Glutamatergic neuron (in vitro differentiated cells): ENCODE measurements around the gene RBM19. TPM values are rescaled to one million over a fixed set of nuclear protein-coding genes. Genes with fewer than 3 reads are reported as not detected.

ENCODE experiments used
- DNase-seq: peaks from one replicate; pipeline ENCODE4 v3.0.0; 2022
- H3K27ac Mint-ChIP-seq: one replicate; pipeline ENCODE4 v1.8.0; 2020; ENCODE audit warnings: mild to moderate bottlenecking, mixed read lengths, inconsistent platforms; ENCODE audit not compliant: unreplicated experiment
- H3K27me3 Mint-ChIP-seq: one replicate; pipeline ENCODE4 v1.8.0; 2020; ENCODE audit warnings: mild to moderate bottlenecking, moderate library complexity, mixed read lengths, inconsistent platforms; ENCODE audit not compliant: unreplicated experiment
- H3K36me3 Mint-ChIP-seq: one replicate; pipeline ENCODE4 v1.8.0; 2020; ENCODE audit warnings: mild to moderate bottlenecking, mixed read lengths, inconsistent platforms; ENCODE audit not compliant: unreplicated experiment
- H3K4me1 Mint-ChIP-seq: one replicate; pipeline ENCODE4 v1.8.0; 2020; ENCODE audit warnings: mild to moderate bottlenecking, low read depth, mixed read lengths, inconsistent platforms; ENCODE audit not compliant: unreplicated experiment
- H3K4me3 Mint-ChIP-seq: one replicate; pipeline ENCODE4 v1.8.0; 2020; ENCODE audit warnings: mild to moderate bottlenecking, mixed read lengths, inconsistent platforms; ENCODE audit not compliant: unreplicated experiment
- H3K9me3 Mint-ChIP-seq: one replicate; pipeline ENCODE4 v1.8.0; 2020; ENCODE audit warnings: mild to moderate bottlenecking, moderate library complexity, mixed read lengths, inconsistent platforms; ENCODE audit not compliant: unreplicated experiment
- total RNA-seq: library from RNA; stranded (reverse); fragmentation: NEBNext Ultra II Directional; extraction: Animal tissue kit (Norgen Biotek cat#: 25700); gene quantifications from one replicate; pipeline ENCODE4 v1.2.1, GENCODE V29; 2021; ENCODE audit not compliant: unreplicated experiment
- TF ChIP-seq, protein P1 (sequence below): fragments of 200-600 bp; sonication (generic); IDR thresholded peaks from one replicate; pipeline ENCODE4 v1.5.0; 2021; ENCODE audit not compliant: partially characterized antibody, unreplicated experiment

The RBM19 gene
- total RNA-seq, 1 donor from 2014 or later, result 27.4 TPM

DNA sequence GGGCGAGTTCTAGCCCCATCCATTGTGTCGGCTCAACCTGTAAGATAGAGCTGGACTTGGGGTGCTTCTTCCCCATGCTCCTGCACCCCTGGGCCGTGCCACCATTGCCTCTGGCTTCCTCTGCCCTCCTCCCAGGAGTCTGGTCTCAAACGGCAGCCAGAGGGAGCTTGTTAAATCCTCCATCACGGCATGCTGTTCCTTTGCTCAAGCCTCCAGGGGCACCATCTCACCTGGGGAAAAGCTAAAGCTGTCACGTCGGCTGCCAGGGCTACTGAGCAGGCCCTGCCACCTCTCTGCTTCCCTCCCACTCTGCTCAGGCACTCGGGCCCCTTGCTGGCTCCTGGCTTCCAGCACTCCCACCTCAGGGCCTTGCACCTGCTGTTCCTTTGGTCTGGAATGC lies 140.4 kb downstream of the RBM19 start:
- TF ChIP-seq, protein P1, sequence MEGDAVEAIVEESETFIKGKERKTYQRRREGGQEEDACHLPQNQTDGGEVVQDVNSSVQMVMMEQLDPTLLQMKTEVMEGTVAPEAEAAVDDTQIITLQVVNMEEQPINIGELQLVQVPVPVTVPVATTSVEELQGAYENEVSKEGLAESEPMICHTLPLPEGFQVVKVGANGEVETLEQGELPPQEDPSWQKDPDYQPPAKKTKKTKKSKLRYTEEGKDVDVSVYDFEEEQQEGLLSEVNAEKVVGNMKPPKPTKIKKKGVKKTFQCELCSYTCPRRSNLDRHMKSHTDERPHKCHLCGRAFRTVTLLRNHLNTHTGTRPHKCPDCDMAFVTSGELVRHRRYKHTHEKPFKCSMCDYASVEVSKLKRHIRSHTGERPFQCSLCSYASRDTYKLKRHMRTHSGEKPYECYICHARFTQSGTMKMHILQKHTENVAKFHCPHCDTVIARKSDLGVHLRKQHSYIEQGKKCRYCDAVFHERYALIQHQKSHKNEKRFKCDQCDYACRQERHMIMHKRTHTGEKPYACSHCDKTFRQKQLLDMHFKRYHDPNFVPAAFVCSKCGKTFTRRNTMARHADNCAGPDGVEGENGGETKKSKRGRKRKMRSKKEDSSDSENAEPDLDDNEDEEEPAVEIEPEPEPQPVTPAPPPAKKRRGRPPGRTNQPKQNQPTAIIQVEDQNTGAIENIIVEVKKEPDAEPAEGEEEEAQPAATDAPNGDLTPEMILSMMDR, result no peak
- no peak overlapping the region for H3K27ac Mint-ChIP-seq
- H3K36me3 Mint-ChIP-seq, result peaks cover 4% of the 10 kb centered on the region
- no peak for DNase-seq
- peaks cover 28% of the 10 kb centered on the region for H3K4me1 Mint-ChIP-seq
- no peaks in the 10 kb centered on the region for H3K9me3 Mint-ChIP-seq
- peaks cover 6% of the 10 kb centered on the region for H3K27me3 Mint-ChIP-seq
- H3K4me3 Mint-ChIP-seq, result no peak overlapping the region

DNA sequence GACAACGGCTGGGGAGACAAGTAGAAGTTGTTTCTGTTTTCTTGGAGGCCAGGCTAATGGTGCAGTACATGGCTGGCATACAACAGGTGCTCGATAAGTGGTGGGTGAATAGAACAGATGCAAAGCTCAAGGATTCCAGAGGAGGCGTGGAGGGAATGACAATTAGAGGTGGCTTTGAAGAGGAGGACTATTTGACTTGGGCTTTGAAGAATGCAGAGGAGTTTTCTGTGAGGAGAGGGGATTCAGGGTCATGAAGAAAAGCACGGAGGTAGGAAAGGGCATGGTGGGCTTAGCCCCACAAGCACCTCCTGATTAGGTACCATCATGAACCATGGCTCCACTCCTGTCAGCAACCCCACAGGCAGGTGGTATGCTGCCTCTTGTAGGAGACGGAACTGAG lies 142.3 kb downstream of the RBM19 start:
- Mint-ChIP-seq H3K4me1 (peaks cover 33% of the 10 kb centered on the region), H3K4me3 (no peak overlapping the region), H3K27me3 (peaks cover 5% of the 10 kb centered on the region), H3K36me3 (peaks cover 4% of the 10 kb centered on the region), H3K27ac (peak overlapping the region; percentile 72), H3K9me3 (peaks cover 5% of the 10 kb centered on the region)
- TF ChIP-seq, protein P1, result no peak
- no peak for DNase-seq

DNA sequence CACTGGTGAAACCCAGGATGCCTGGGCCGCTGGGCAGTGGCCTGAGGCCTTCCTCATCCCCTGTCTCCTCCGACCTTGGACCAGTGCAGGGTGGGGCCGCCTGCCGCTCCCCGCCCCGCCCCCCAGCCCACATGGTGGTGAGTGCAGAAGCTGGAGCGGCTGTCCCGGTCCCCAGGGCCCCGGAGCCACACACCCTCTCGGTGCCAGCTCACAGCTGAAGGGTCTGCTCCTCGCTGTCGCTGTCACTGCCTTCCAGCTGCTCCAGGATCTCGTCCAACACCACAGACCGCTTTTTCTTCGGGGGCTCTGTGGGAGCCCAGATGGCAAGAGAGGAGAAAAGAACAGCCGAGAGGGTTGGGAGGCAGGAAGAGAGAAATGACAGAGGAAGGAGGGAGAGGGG lies 143.1 kb downstream of the RBM19 start:
- peak overlapping the region; percentile 69 for H3K27ac Mint-ChIP-seq
- H3K27me3 Mint-ChIP-seq, result peaks cover 5% of the 10 kb centered on the region
- peaks cover 4% of the 10 kb centered on the region for H3K36me3 Mint-ChIP-seq
- peak; percentile 71 for DNase-seq
- peaks cover 35% of the 10 kb centered on the region for H3K4me1 Mint-ChIP-seq
- peaks cover 5% of the 10 kb centered on the region for H3K9me3 Mint-ChIP-seq
- TF ChIP-seq, protein P1, result no peak
- H3K4me3 Mint-ChIP-seq, result peak overlapping the region; percentile 43

DNA sequence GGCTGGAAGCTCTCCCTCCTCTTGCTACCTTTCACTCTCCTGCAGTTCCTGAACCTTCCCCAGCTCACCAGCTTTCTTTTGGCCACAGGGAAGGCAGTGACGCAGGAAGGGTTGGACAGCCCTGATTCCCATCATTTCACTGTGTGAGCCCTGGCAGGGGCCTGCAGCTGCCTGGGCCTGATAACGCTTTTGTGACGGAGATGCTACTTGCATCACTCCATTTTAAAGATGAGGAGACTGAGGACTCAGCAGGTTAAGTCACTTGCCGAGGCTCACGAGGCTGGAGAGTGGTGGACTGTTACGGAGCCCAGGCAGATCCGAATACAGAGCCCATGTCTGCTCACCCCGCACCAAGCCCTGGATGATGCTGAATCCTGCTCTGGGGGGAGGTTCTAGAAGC lies 145.3 kb downstream of the RBM19 start:
- TF ChIP-seq, protein P1, result no peak
- Mint-ChIP-seq H3K4me1 (peaks cover 40% of the 10 kb centered on the region), H3K36me3 (peaks cover 4% of the 10 kb centered on the region), H3K9me3 (peaks cover 6% of the 10 kb centered on the region), H3K4me3 (no peak overlapping the region), H3K27me3 (peaks cover 5% of the 10 kb centered on the region), H3K27ac (no peak overlapping the region)
- DNase-seq, result no peak

DNA sequence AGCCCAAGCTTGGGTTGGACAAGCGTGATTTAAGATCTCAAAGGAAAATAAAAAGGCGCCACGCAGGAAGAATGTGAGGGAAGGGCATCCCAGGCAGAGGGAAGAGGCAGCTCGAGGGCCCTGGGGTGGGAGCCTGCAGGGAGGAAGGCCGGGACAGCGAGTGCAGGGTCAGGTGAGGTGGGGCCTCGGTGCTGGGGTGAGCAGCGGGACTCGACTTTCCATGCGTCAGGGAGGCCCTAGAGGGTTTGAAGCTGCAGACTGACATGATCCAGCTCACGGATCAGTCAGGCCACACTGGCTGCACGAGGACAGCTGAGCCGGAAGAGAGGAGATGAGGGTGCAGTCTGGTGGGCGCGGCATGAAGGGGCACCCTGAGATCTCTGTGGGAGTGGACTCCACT lies 145.8 kb downstream of the RBM19 start:
- no peak for DNase-seq
- H3K27ac Mint-ChIP-seq, result peak overlapping the region; percentile 31
- H3K27me3 Mint-ChIP-seq, result peaks cover 7% of the 10 kb centered on the region
- peaks cover 6% of the 10 kb centered on the region for H3K9me3 Mint-ChIP-seq
- H3K36me3 Mint-ChIP-seq, result peaks cover 4% of the 10 kb centered on the region
- TF ChIP-seq, protein P1, result no peak
- no peak overlapping the region for H3K4me3 Mint-ChIP-seq
- H3K4me1 Mint-ChIP-seq, result peaks cover 42% of the 10 kb centered on the region
